GM23338 (cell line): ENCODE measurements around the gene ANKRD22. TPM values are rescaled to one million over a fixed set of nuclear protein-coding genes. Genes with fewer than 3 reads are reported as not detected.

Experiments used
- ATAC-seq: fragments of 200-7000 bp; cut with Tn5 transposase; 3 replicates; pipeline ENCODE4 v1.9.1; 2020
- DNase-seq: peaks from one replicate; pipeline ENCODE4 v3.0.0-alpha.2; 2015; ENCODE audit warnings: low spot score
- H2AFZ ChIP-seq: fragments of 200-600 bp; sonication (generic); 2 replicates; pipeline ENCODE4 v1.8.0; 2016; ENCODE audit warnings: antibody characterized with exemption, mild to moderate bottlenecking, moderate library complexity
- H3F3A ChIP-seq: fragments of 200-600 bp; sonication (generic); replicated peaks from 2 replicates; pipeline ENCODE4 v1.8.0; 2017; ENCODE audit warnings: antibody characterized with exemption, mixed run types, low read depth
- H3K27ac ChIP-seq: fragments of 200-600 bp; sonication (generic); 2 replicates; pipeline ENCODE4 v1.6.1; 2016; ENCODE audit warnings: low read depth
- H3K27me3 ChIP-seq: fragments of 200-600 bp; sonication (generic); 2 replicates; pipeline ENCODE4 v1.8.0; 2016; ENCODE audit warnings: mild to moderate bottlenecking, mixed run types, moderate library complexity; ENCODE audit not compliant: insufficient read depth
- H3K36me3 ChIP-seq: fragments of 200-600 bp; sonication (generic); 2 replicates; pipeline ENCODE4 v1.8.0; 2016; ENCODE audit warnings: mild to moderate bottlenecking; ENCODE audit not compliant: insufficient read depth
- H3K4me1 ChIP-seq: fragments of 200-600 bp; sonication (generic); 2 replicates; pipeline ENCODE4 v1.8.0; 2016; ENCODE audit warnings: mild to moderate bottlenecking, moderate library complexity; ENCODE audit not compliant: insufficient read depth
- H3K4me2 ChIP-seq: fragments of 200-600 bp; sonication (generic); 2 replicates; pipeline ENCODE4 v1.7.1; 2017; ENCODE audit warnings: mixed run types
- H3K4me3 ChIP-seq: fragments of 200-600 bp; sonication (generic); 2 replicates; pipeline ENCODE4 v1.6.1; 2016; ENCODE audit warnings: mixed run types
- H3K79me2 ChIP-seq: fragments of 200-600 bp; sonication (generic); replicated peaks from 2 replicates; pipeline ENCODE4 v1.8.0; 2017; ENCODE audit warnings: mild to moderate bottlenecking; ENCODE audit not compliant: insufficient read depth
- H3K9me2 ChIP-seq: fragments of 200-600 bp; sonication (generic); 2 replicates; pipeline ENCODE4 v1.8.0; 2017; ENCODE audit not compliant: insufficient read depth
- H4K20me1 ChIP-seq: fragments of 200-600 bp; sonication (generic); replicated peaks from 2 replicates; pipeline ENCODE4 v1.8.0; 2017; ENCODE audit warnings: mild to moderate bottlenecking; ENCODE audit not compliant: insufficient read depth
- H3K27ac Mint-ChIP-seq: 2 replicates; pipeline ENCODE4 v1.8.0; 2020; ENCODE audit warnings: inconsistent platforms, mild to moderate bottlenecking, moderate library complexity, mixed read lengths
- H3K27me3 Mint-ChIP-seq: 3 replicates; pipeline ENCODE4 v1.8.0; 2022; ENCODE audit warnings: low read depth, mild to moderate bottlenecking, moderate library complexity, mixed read lengths, inconsistent platforms; ENCODE audit not compliant: insufficient read depth, poor library complexity
- H3K36me3 Mint-ChIP-seq: 3 replicates; pipeline ENCODE4 v1.8.0; 2021; ENCODE audit warnings: low read depth, mild to moderate bottlenecking, inconsistent platforms, moderate library complexity, mixed read lengths
- H3K4me1 Mint-ChIP-seq: 3 replicates; pipeline ENCODE4 v1.8.0; 2020; ENCODE audit warnings: mild to moderate bottlenecking, inconsistent platforms, mixed read lengths
- H3K4me3 Mint-ChIP-seq: 3 replicates; pipeline ENCODE4 v1.8.0; 2021; ENCODE audit warnings: moderate library complexity, mild to moderate bottlenecking, inconsistent platforms, mixed read lengths
- H3K9me3 Mint-ChIP-seq: 3 replicates; pipeline ENCODE4 v1.8.0; 2020; ENCODE audit warnings: moderate library complexity, mild to moderate bottlenecking, inconsistent platforms, mixed read lengths
- CREB1 ChIP-seq: fragments of 250-450 bp; sonication (Bioruptor Pico); IDR thresholded peaks from 2 replicates; pipeline ENCODE4 v1.5.0; 2020; ENCODE audit warnings: low read depth, mild to moderate bottlenecking, moderate library complexity
- CTCF ChIP-seq, 2 experiments: fragments of 200-600 bp in 1 of 2; sonication (generic) in 1 of 2; conservative IDR thresholded peaks; 2 replicates each; pipeline versions ENCODE4 v1.5.1 to v1.6.1; 2016 to 2017; ENCODE audit warnings: antibody characterized with exemption in 2 of 2, low read depth in 2 of 2, mild to moderate bottlenecking in 2 of 2, moderate library complexity in 1 of 2
- ETS1 ChIP-seq: IDR thresholded peaks from 2 replicates; pipeline ENCODE4 v1.6.1; 2016; ENCODE audit warnings: antibody characterized with exemption
- EZH2 ChIP-seq: fragments of 200-600 bp; sonication (generic); IDR thresholded peaks from one replicate; pipeline ENCODE4 v1.8.0; 2017; ENCODE audit warnings: antibody characterized with exemption, mild to moderate bottlenecking, low read depth; ENCODE audit not compliant: unreplicated experiment
- EZH2phosphoT487 ChIP-seq: fragments of 200-600 bp; sonication (generic); IDR thresholded peaks from one replicate; pipeline ENCODE4 v1.8.1; 2018; ENCODE audit warnings: antibody characterized with exemption; ENCODE audit not compliant: unreplicated experiment
- JUNB ChIP-seq: IDR thresholded peaks from one replicate; pipeline ENCODE4 v1.6.1; 2016; ENCODE audit warnings: antibody characterized with exemption; ENCODE audit not compliant: unreplicated experiment
- NANOG ChIP-seq: IDR thresholded peaks from 2 replicates; pipeline ENCODE4 v1.6.1; 2016; ENCODE audit warnings: antibody characterized with exemption, borderline replicate concordance
- POLR2AphosphoS5 ChIP-seq: IDR thresholded peaks from 2 replicates; pipeline ENCODE4 v1.6.1; 2016; ENCODE audit warnings: antibody characterized with exemption, low read depth
- REST ChIP-seq: IDR thresholded peaks from one replicate; pipeline ENCODE4 v1.6.1; 2018; ENCODE audit warnings: antibody characterized with exemption; ENCODE audit not compliant: unreplicated experiment
- STAT1 ChIP-seq: IDR thresholded peaks from one replicate; pipeline ENCODE4 v1.6.1; 2016; ENCODE audit warnings: antibody characterized with exemption; ENCODE audit not compliant: unreplicated experiment
- ZNF114 ChIP-seq: fragments of 250-450 bp; sonication (Bioruptor Pico); IDR thresholded peaks from 2 replicates; pipeline ENCODE4 v1.5.0; 2020; ENCODE audit warnings: mild to moderate bottlenecking, moderate library complexity
- ZNF331 ChIP-seq: fragments of 250-450 bp; sonication (Bioruptor Pico); IDR thresholded peaks from 2 replicates; pipeline ENCODE4 v1.5.0; 2020; ENCODE audit warnings: low read depth, mild to moderate bottlenecking, moderate library complexity
- ZNF462 ChIP-seq: fragments of 250-450 bp; sonication (Bioruptor Pico); IDR thresholded peaks from 2 replicates; pipeline ENCODE4 v1.5.0; 2020; ENCODE audit warnings: mild to moderate bottlenecking, moderate library complexity
- polyA plus RNA-seq: library from polyadenylated mRNA; unstranded; fragments of >200 nt; fragmentation: Nextera tagmentation; extraction: Ambion mirVana; gene quantifications from 2 replicates; pipeline ENCODE4 v1.2.1, GENCODE V29; 2016
- total RNA-seq: library from RNA; depleted of rRNA; stranded (reverse); fragments of >200 nt; shearing (Covaris generic); gene quantifications from 2 replicates; pipeline ENCODE4 v1.2.3, GENCODE V29; 2014

Gene ANKRD22
- total and polyA plus RNA-seq, 2 experiments from 2014 or later: not detected

- Histone ChIP-seq H2AFZ (no peak overlapping the region), H3K27ac (no peak overlapping the region), H3K79me2 (no peaks in the 10 kb centered on the region), H3F3A (no peaks in the 10 kb centered on the region), H4K20me1 (no peaks in the 10 kb centered on the region), H3K4me2 (no peak overlapping the region), H3K9me2 (no peaks in the 10 kb centered on the region), H3K36me3 (no peaks in the 10 kb centered on the region), H3K4me3 (no peak overlapping the region), H3K4me1 (no peaks in the 10 kb centered on the region), H3K27me3 (no peaks in the 10 kb centered on the region)
- TF ChIP-seq ZNF462 (CRISPR knock-in tag) (no peak), STAT1 (no peak), JUNB (no peak), NANOG (no peak), CTCF (conservative IDR thresholded peaks at IDR 0.05; ENCODE audit: low read depth in 2 of 2) (no peak), POLR2AphosphoS5 (no peak), EZH2 (no peak), ZNF331 (no peak), CREB1 (CRISPR knock-in tag) (no peak), ZNF114 (CRISPR knock-in tag) (no peak), EZH2phosphoT487 (no peak), REST (no peak), ETS1 (no peak)
- Mint-ChIP-seq H3K4me1 (no peaks in the 10 kb centered on the region), H3K4me3 (no peak overlapping the region), H3K27ac (no peak overlapping the region), H3K9me3 (no peaks in the 10 kb centered on the region), H3K36me3 (no peaks in the 10 kb centered on the region), H3K27me3 (no peaks in the 10 kb centered on the region)
- ATAC-seq (no peak), DNase-seq (no peak)
These were observed 69.4 kb downstream of the ANKRD22 start for GRCh38 chr10:88782222-88782621.
